K562 (cell line): ENCODE data around the gene TCF12. TPM values are rescaled to one million over a fixed set of nuclear protein-coding genes. Genes with fewer than 3 reads are reported as not detected.

Experiments used
- ARID1B ChIP-seq: fragments of 450-650 bp; IDR thresholded peaks from 2 replicates; pipeline ENCODE4 v1.6.1; 2016; ENCODE audit warnings: antibody characterized with exemption, mild to moderate bottlenecking, inconsistent platforms
- CAMTA2 ChIP-seq: fragments of 250-450 bp; sonication (Bioruptor Pico); conservative IDR thresholded peaks from 2 replicates; pipeline ENCODE4 v1.5.1; 2022
- CBX2 ChIP-seq: fragments of 200-600 bp; sonication (generic); IDR thresholded peaks from one replicate; pipeline ENCODE4 v1.6.1; 2012; ENCODE audit warnings: mild to moderate bottlenecking, low read length, inconsistent platforms; ENCODE audit not compliant: insufficient read depth, poor library complexity, severe bottlenecking
- MED1 ChIP-seq: sonication (generic); formaldehyde crosslinking; IDR thresholded peaks from 2 replicates; pipeline ENCODE4 v1.8.1; 2023; ENCODE audit warnings: missing genetic modification reagents, borderline replicate concordance
- NFRKB ChIP-seq: fragments of 450-650 bp; IDR thresholded peaks from 2 replicates; pipeline ENCODE4 v1.6.1; 2016; ENCODE audit warnings: low read depth
- PCBP1 ChIP-seq: fragments of 200-400 bp; formaldehyde crosslinking; IDR thresholded peaks from 2 replicates; pipeline ENCODE4 v1.6.1; 2018; ENCODE audit warnings: mild to moderate bottlenecking, low read depth, low read length; ENCODE audit not compliant: poor library complexity, severe bottlenecking
- RAD21 ChIP-seq, 2 experiments: fragments of 250-450 bp in 1 of 2; fragments of 450-650 bp in 1 of 2; sonication (Bioruptor Pico) in 1 of 2; formaldehyde crosslinking in 1 of 2; IDR thresholded peaks in 1 of 2; conservative IDR thresholded peaks in 1 of 2; 2 replicates each; pipeline versions ENCODE4 v1.4.0 to v1.8.0; 2020 to 2022; ENCODE audit warnings: mild to moderate bottlenecking in 2 of 2, moderate library complexity in 1 of 2
- ZNF445 ChIP-seq: fragments of 250-450 bp; sonication (Bioruptor Pico); IDR thresholded peaks from 2 replicates; pipeline ENCODE4 v1.4.0; 2020; ENCODE audit warnings: low read depth, mild to moderate bottlenecking, moderate library complexity
- ZNF668 ChIP-seq: fragments of 250-450 bp; sonication (Bioruptor Pico); IDR thresholded peaks from 2 replicates; pipeline ENCODE4 v1.8.0; 2022; ENCODE audit warnings: mild to moderate bottlenecking, inconsistent platforms
- ZNF695 ChIP-seq: fragments of 450-650 bp; formaldehyde crosslinking; IDR thresholded peaks from 2 replicates; pipeline ENCODE4 v1.4.0; 2020; ENCODE audit warnings: mild to moderate bottlenecking, moderate library complexity
- ZNF696 ChIP-seq: fragments of 250-450 bp; sonication (Bioruptor Pico); conservative IDR thresholded peaks from 2 replicates; pipeline ENCODE4 v1.4.0; 2020; ENCODE audit warnings: mild to moderate bottlenecking, moderate library complexity
- ZSCAN29 ChIP-seq: fragments of 450-650 bp; IDR thresholded peaks from 2 replicates; pipeline ENCODE4 v1.6.1; 2017
- polyA plus RNA-seq, 8 experiments: library from polyadenylated mRNA; depleted of rRNA in 4 of 8; stranded (reverse) in 5 of 8; unstranded in 3 of 8; fragments of >200 nt; fragmentation: Nextera tagmentation in 2 of 8; fragmentation: Illumina TruSeq in 1 of 8; extraction: Ambion mirVana in 2 of 8; extraction: Trizol in 1 of 8; gene quantifications; 2 replicates each; pipeline versions ENCODE4 v1.2.1 to v1.2.3, GENCODE V29; 2011 to 2014; ENCODE audit warnings: inconsistent platforms in 1 of 8, missing spikeins in 1 of 8
- total RNA-seq, 7 experiments: library from RNA; depleted of rRNA in 6 of 7; stranded (reverse); fragments of >200 nt in 6 of 7; fragmentation: Illumina TruSeq in 2 of 7; extraction: Trizol in 2 of 7; gene quantifications; 2 replicates each; pipeline versions ENCODE4 v1.2.1 to v1.2.3, GENCODE V29; 2011 to 2021; ENCODE audit warnings: low replicate concordance in 1 of 7
- TF ChIP-seq, protein P1 (sequence below): fragments of 450-650 bp; IDR thresholded peaks from 2 replicates; pipeline ENCODE4 v1.6.1; 2016; ENCODE audit warnings: mild to moderate bottlenecking, moderate library complexity
- TF ChIP-seq, protein P2 (sequence below): fragments of 450-650 bp; IDR thresholded peaks from 2 replicates; pipeline ENCODE4 v1.6.1; 2016; ENCODE audit warnings: antibody characterized with exemption
- TF ChIP-seq, protein P3 (sequence below), 2 experiments: fragments of 450-650 bp; conservative IDR thresholded peaks; 2 replicates each; pipeline ENCODE4 v1.6.1; 2017; ENCODE audit warnings: mild to moderate bottlenecking in 2 of 2, moderate library complexity in 2 of 2

The TCF12 gene
- total and polyA plus RNA-seq, 9 of the 15 experiments (the other 6 are each of a cell fraction or from before 2014, with no cell fraction given) = 10.5 to 132 (median 52.9) TPM

DNA sequence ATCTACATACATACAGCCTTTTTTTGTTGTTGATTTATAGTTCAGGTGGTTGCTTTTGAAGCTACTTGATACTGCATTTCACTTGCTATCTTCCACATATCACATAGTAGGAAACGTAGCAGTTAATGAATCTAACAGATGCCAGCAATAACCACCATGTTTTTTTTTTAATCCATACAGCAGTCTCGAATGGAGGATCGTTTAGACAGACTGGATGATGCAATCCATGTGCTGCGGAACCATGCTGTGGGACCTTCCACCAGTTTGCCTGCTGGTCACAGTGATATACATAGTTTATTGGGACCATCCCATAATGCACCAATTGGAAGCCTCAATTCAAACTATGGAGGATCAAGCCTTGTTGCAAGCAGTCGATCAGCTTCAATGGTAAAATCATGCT is 334.6 kb downstream of the TCF12 start (continued):
- no peak for TF ChIP-seq ZNF696
- TF ChIP-seq, protein P1, sequence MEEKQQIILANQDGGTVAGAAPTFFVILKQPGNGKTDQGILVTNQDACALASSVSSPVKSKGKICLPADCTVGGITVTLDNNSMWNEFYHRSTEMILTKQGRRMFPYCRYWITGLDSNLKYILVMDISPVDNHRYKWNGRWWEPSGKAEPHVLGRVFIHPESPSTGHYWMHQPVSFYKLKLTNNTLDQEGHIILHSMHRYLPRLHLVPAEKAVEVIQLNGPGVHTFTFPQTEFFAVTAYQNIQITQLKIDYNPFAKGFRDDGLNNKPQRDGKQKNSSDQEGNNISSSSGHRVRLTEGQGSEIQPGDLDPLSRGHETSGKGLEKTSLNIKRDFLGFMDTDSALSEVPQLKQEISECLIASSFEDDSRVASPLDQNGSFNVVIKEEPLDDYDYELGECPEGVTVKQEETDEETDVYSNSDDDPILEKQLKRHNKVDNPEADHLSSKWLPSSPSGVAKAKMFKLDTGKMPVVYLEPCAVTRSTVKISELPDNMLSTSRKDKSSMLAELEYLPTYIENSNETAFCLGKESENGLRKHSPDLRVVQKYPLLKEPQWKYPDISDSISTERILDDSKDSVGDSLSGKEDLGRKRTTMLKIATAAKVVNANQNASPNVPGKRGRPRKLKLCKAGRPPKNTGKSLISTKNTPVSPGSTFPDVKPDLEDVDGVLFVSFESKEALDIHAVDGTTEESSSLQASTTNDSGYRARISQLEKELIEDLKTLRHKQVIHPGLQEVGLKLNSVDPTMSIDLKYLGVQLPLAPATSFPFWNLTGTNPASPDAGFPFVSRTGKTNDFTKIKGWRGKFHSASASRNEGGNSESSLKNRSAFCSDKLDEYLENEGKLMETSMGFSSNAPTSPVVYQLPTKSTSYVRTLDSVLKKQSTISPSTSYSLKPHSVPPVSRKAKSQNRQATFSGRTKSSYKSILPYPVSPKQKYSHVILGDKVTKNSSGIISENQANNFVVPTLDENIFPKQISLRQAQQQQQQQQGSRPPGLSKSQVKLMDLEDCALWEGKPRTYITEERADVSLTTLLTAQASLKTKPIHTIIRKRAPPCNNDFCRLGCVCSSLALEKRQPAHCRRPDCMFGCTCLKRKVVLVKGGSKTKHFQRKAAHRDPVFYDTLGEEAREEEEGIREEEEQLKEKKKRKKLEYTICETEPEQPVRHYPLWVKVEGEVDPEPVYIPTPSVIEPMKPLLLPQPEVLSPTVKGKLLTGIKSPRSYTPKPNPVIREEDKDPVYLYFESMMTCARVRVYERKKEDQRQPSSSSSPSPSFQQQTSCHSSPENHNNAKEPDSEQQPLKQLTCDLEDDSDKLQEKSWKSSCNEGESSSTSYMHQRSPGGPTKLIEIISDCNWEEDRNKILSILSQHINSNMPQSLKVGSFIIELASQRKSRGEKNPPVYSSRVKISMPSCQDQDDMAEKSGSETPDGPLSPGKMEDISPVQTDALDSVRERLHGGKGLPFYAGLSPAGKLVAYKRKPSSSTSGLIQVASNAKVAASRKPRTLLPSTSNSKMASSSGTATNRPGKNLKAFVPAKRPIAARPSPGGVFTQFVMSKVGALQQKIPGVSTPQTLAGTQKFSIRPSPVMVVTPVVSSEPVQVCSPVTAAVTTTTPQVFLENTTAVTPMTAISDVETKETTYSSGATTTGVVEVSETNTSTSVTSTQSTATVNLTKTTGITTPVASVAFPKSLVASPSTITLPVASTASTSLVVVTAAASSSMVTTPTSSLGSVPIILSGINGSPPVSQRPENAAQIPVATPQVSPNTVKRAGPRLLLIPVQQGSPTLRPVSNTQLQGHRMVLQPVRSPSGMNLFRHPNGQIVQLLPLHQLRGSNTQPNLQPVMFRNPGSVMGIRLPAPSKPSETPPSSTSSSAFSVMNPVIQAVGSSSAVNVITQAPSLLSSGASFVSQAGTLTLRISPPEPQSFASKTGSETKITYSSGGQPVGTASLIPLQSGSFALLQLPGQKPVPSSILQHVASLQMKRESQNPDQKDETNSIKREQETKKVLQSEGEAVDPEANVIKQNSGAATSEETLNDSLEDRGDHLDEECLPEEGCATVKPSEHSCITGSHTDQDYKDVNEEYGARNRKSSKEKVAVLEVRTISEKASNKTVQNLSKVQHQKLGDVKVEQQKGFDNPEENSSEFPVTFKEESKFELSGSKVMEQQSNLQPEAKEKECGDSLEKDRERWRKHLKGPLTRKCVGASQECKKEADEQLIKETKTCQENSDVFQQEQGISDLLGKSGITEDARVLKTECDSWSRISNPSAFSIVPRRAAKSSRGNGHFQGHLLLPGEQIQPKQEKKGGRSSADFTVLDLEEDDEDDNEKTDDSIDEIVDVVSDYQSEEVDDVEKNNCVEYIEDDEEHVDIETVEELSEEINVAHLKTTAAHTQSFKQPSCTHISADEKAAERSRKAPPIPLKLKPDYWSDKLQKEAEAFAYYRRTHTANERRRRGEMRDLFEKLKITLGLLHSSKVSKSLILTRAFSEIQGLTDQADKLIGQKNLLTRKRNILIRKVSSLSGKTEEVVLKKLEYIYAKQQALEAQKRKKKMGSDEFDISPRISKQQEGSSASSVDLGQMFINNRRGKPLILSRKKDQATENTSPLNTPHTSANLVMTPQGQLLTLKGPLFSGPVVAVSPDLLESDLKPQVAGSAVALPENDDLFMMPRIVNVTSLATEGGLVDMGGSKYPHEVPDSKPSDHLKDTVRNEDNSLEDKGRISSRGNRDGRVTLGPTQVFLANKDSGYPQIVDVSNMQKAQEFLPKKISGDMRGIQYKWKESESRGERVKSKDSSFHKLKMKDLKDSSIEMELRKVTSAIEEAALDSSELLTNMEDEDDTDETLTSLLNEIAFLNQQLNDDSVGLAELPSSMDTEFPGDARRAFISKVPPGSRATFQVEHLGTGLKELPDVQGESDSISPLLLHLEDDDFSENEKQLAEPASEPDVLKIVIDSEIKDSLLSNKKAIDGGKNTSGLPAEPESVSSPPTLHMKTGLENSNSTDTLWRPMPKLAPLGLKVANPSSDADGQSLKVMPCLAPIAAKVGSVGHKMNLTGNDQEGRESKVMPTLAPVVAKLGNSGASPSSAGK = 0 out of 2 replicates have a peak, but pooled peaks have one; percentile 25
- no peak for TF ChIP-seq NFRKB
- no peak for TF ChIP-seq ZNF695 (CRISPR knock-in tag)
- no peak for TF ChIP-seq ARID1B
- no peak for TF ChIP-seq CBX2
- no peak for TF ChIP-seq MED1 (CRISPR knock-in tag)
- TF ChIP-seq, protein P2, sequence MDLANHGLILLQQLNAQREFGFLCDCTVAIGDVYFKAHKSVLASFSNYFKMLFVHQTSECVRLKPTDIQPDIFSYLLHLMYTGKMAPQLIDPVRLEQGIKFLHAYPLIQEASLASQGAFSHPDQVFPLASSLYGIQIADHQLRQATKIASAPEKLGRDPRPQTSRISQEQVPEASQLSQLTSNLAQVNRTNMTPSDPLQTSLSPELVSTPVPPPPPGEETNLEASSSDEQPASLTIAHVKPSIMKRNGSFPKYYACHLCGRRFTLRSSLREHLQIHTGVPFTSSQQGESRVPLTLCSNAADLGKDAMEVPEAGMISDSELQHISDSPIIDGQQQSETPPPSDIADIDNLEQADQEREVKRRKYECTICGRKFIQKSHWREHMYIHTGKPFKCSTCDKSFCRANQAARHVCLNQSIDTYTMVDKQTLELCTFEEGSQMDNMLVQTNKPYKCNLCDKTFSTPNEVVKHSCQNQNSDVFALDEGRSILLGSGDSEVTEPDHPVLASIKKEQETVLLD = no peak
- no peak for TF ChIP-seq ZNF445 (CRISPR knock-in tag)
- peak in 1 of 2 experiments; percentile 8; a peak in 1 of 4 replicates for TF ChIP-seq RAD21 (CRISPR knock-in tag; conservative IDR thresholded peaks at IDR 0.05 in 1 of 2, IDR thresholded peaks at IDR 0.05 in 1 of 2)
- TF ChIP-seq, protein P3, sequence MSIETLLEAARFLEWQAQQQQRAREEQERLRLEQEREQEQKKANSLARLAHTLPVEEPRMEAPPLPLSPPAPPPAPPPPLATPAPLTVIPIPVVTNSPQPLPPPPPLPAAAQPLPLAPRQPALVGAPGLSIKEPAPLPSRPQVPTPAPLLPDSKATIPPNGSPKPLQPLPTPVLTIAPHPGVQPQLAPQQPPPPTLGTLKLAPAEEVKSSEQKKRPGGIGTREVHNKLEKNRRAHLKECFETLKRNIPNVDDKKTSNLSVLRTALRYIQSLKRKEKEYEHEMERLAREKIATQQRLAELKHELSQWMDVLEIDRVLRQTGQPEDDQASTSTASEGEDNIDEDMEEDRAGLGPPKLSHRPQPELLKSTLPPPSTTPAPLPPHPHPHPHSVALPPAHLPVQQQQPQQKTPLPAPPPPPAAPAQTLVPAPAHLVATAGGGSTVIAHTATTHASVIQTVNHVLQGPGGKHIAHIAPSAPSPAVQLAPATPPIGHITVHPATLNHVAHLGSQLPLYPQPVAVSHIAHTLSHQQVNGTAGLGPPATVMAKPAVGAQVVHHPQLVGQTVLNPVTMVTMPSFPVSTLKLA (conservative IDR thresholded peaks at IDR 0.05) = no peak
- TF ChIP-seq ZSCAN29 = no peak
- TF ChIP-seq CAMTA2 (CRISPR knock-in tag) = no peak
- TF ChIP-seq ZNF668 (CRISPR knock-in tag) = peak; percentile 65; the same call in 1 of the 2 replicates
- TF ChIP-seq PCBP1 = no peak
